Measurements from ENCODE around the gene CBX6.

The CBX6 gene

GRCh38 chr22:38840129-38840528, 31.9 kb downstream of the CBX6 start:
- no peak for DNase-seq (ENCODE audit: low read depth, low spot score)

- no peak for DNase-seq (ENCODE audit: low read depth, low spot score)
Measured at GRCh38 chr22:38839686-38840085, 32.3 kb downstream of the CBX6 start.

GRCh38 chr22:38837414-38837928, 34.5 kb downstream of the CBX6 start:
- DNase-seq (ENCODE audit: low read depth, low spot score): no peak

- no peak for DNase-seq (ENCODE audit: low read depth, low spot score)
Measured at GRCh38 chr22:38835888-38836301, 36.1 kb downstream of the CBX6 start.

GRCh38 chr22:38834991-38835390, 37.0 kb downstream of the CBX6 start:
- no peak for DNase-seq (ENCODE audit: low read depth, low spot score)

- DNase-seq (ENCODE audit: low read depth, low spot score): no peak
Measured at GRCh38 chr22:38834215-38834953, 37.6 kb downstream of the CBX6 start.

GRCh38 chr22:38833061-38833460, 39.0 kb downstream of the CBX6 start:
- DNase-seq (ENCODE audit: low read depth, low spot score): no peak

GRCh38 chr22:38832005-38832978, 39.7 kb downstream of the CBX6 start:
- DNase-seq (ENCODE audit: low read depth, low spot score): no peak

GRCh38 chr22:38831166-38831945, 40.7 kb downstream of the CBX6 start:
- DNase-seq (ENCODE audit: low read depth, low spot score): no peak

- no peak for DNase-seq (ENCODE audit: low read depth, low spot score)
Measured at GRCh38 chr22:38830845-38831108, 41.2 kb downstream of the CBX6 start.

- no peak for DNase-seq (ENCODE audit: low read depth, low spot score)
Measured at GRCh38 chr22:38830026-38830844, 41.8 kb downstream of the CBX6 start.

- DNase-seq (ENCODE audit: low read depth, low spot score): no peak
Measured at GRCh38 chr22:38829485-38829884, 42.5 kb downstream of the CBX6 start.

- no peak for DNase-seq (ENCODE audit: low read depth, low spot score)
Measured at GRCh38 chr22:38828616-38829205, 43.3 kb downstream of the CBX6 start.

GRCh38 chr22:38828191-38828590, 43.8 kb downstream of the CBX6 start:
- no peak for DNase-seq (ENCODE audit: low read depth, low spot score)

GRCh38 chr22:38827510-38827909, 44.5 kb downstream of the CBX6 start:
- DNase-seq (ENCODE audit: low read depth, low spot score): no peak

- DNase-seq (ENCODE audit: low read depth, low spot score): no peak
Measured at GRCh38 chr22:38826801-38827200, 45.2 kb downstream of the CBX6 start.

- DNase-seq (ENCODE audit: low read depth, low spot score): no peak
Measured at GRCh38 chr22:38826386-38826785, 45.6 kb downstream of the CBX6 start.

- DNase-seq (ENCODE audit: low read depth, low spot score): peak; percentile 62
Measured at GRCh38 chr22:38824585-38824984, 47.4 kb downstream of the CBX6 start.

GRCh38 chr22:38823637-38824036, 48.4 kb downstream of the CBX6 start:
- DNase-seq (ENCODE audit: low read depth, low spot score): no peak

- DNase-seq (ENCODE audit: low read depth, low spot score): no peak
Measured at GRCh38 chr22:38823076-38823475, 48.9 kb downstream of the CBX6 start.

- no peak for DNase-seq (ENCODE audit: low read depth, low spot score)
Measured at GRCh38 chr22:38820020-38820419, 52.0 kb downstream of the CBX6 start.
